ENCODE data around the gene KRT14.
"Not testable (repeated sequence)": the region's sequence is repeated elsewhere in the genome, so short reads cannot be mapped to it uniquely, and the experiment has no call there.

KRT14 gene

DNA sequence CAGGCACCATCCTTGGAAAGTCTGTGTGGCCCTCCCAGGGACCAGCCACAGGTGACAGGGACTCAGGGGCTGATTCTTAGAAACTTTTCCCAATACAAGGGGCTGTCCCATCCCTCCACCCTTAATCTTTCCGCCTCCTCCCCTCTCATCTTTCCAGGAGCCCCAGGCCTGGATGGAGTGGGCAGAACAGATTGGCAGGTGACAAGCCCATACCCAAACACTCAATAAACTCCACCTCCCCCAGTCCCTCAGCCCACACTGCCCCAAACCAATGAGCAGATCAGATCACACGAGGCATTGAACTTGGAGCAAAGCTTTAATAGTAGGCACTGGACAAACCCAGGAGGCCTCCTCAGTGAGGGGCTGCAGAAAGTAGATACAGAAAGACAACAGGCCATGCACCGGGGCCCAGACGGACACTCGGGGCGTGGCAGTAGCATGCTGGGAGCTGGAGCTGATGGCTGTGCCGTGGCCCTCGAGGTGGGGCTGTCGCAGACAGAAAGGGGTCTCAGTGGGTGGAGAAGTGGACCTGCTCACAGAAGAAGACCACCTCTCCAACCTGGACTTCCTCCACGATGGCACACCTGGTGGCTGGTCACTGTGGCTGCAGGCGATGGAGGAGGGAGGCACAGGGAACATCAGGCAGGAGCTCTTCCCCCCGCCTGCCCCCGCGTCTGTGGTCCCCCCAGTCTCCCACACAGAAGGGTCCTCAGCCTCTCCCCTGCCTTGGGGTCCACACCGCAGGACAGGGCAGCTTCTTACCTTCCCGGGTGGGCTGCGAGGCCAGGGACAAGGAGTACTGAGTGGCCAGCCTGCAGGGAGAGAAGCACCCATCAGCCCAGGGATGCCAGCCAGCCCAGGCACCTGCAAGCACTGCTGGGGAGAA, 39.6 kb upstream of the KRT14 start:
- not testable (repeated sequence) for H3K4me3 Mint-ChIP-seq, H3K4me1 Mint-ChIP-seq, H3K36me3 Mint-ChIP-seq, H3K27me3 Mint-ChIP-seq, H3K27ac Mint-ChIP-seq, H3K9me3 Mint-ChIP-seq

DNA sequence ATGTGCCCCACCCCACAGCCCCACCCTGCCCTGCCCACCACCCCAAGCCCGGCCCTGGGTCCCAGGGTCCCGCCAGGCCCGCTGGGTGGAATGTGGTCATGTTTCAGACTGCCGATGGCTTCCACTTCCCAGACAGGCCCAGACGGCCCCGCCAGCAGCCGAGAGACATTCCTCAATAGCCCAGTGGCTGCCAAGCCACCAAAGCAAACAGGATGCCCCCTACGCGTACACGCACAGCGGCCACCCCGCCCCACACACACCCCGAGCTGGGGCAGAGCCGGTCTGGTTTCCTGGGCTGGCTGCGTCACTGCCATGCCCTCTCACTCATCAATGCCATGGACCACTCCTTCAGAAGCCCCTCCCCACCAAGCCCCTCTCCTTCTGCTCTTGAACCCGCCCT, 38.9 kb upstream of the KRT14 start:
- Mint-ChIP-seq H3K27ac (no peak overlapping the region), H3K9me3 (no peaks in the 10 kb centered on the region), H3K4me3 (no peak overlapping the region), H3K27me3 (no peaks in the 10 kb centered on the region), H3K36me3 (no peaks in the 10 kb centered on the region), H3K4me1 (no peaks in the 10 kb centered on the region)

DNA sequence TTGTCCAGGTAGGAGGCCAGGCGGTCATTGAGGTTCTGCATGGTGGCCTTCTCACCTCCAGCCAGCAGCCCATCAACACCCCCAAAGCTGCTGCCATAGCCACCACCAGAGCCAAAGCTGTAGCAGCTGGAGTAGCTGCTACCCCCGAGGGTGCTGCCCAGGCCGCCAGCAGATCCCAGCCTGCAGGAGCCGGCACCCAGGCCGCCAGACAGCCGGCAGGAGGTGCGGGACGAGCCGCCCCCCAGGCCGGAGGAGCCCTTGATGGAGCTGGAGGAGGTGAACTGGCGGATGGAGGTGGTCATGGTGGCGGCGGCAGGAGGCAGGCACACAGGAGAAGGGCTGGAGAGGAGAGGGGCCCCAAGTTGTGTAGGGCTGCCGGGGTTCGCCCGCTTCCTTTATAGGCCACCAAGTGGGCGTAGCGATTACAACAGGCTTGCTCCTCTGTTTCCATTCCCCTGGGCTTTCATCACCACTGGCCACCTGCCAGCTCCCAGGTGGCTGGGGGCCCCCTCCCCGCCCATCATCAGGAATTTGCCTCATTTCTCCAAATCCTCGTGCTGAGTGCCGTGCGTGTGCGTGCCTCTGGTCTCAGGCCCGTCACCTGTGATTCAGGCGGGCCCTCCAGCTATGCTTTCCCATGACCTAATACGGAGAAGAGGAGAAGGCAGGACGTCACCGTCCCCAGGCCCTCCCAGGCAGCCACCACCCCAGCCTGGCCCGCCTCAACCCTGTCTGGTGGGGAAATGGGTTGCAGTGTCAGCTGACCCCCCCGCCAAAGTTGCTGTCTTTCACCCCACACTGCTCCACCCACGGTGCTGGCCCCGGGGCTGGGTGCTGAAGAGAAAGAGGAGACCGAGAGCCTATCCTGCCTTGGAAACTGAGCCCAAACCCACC, 37.8 kb upstream of the KRT14 start, which contains the start of gene KRT17:
Gene KRT17 (minus strand): TSS at position 368 of the 894 bp plus-strand sequence. CDS start 66 bp downstream, at position 302.
- Mint-ChIP-seq H3K27me3 (no peaks in the 10 kb centered on the region), H3K27ac (no peak within 1 kb of the TSS), H3K36me3 (no peaks in the 10 kb centered on the region), H3K4me3 (no peak within 1 kb of the TSS), H3K9me3 (no peaks in the 10 kb centered on the region), H3K4me1 (no peaks in the 10 kb centered on the region)

GRCh38 chr17:41623184-41623861, 36.6 kb upstream of the KRT14 start:
- not testable (repeated sequence) for H3K27ac Mint-ChIP-seq, H3K4me3 Mint-ChIP-seq, H3K4me1 Mint-ChIP-seq, H3K9me3 Mint-ChIP-seq, H3K36me3 Mint-ChIP-seq, H3K27me3 Mint-ChIP-seq

DNA sequence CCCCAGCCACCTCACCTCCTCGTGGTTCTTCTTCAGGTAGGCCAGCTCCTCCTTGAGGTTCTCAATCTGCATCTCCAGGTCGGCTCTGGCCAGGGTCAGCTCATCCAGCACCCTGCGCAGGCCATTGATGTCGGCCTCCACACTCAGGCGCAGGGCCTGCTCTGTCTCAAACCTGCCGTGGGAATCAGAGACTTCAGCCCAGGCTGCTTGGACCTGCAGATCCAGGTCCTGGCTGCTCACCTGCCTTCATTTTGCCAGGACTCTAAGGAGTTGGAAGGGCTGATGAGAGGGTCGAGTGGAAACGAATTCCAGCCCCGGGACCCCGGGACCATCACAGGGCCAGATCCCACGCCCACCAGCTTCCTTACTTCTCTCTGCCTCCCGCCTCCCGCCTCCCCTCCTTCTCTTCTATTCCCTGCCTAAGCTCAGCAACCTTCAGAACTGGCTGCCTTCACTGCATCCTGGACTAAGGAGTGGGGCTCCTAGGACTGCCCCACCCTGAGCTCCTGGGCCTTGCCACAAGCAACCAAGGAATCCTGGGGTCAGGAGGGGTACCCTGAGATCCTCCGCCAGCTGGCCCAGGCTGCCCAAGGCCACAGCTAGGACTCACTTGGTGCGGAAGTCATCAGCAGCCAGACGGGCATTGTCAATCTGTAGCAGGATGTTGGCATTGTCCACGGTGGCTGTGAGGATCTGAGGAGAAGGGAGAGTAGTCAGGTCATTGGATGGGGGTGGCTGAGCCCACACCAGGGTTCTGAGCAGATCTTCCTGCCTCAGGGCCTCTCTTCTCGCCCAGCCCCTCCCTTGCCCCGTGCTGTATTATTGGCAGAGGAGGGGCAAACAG, 35.9 kb upstream of the KRT14 start:
- H3K27ac Mint-ChIP-seq, H3K36me3 Mint-ChIP-seq, H3K9me3 Mint-ChIP-seq, H3K4me3 Mint-ChIP-seq, H3K4me1 Mint-ChIP-seq, H3K27me3 Mint-ChIP-seq: not testable (repeated sequence)

DNA sequence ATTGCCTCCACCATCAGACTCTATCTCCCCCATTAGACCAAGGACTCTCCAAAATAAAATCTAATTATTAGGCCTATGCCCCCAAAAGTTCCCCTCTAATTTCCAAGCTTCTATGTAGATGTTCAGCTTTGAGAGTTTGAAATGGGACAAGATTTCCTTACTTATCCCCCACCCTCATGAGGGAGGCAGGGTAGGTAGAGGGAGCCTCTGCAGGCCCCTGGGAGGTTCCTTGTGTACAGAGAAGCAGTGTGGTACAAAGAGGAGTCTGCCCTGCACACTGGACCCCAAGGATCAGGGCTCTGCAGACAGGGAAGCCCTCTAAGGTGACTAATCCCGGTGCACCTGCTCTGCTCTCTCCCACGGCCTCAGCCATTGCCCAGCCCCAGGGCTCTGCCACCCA, 35.2 kb upstream of the KRT14 start:
- no peaks in the 10 kb centered on the region for H3K4me1 Mint-ChIP-seq
- H3K4me3 Mint-ChIP-seq, result no peak overlapping the region
- H3K9me3 Mint-ChIP-seq, result no peaks in the 10 kb centered on the region
- no peak overlapping the region for H3K27ac Mint-ChIP-seq
- H3K36me3 Mint-ChIP-seq, result no peaks in the 10 kb centered on the region
- H3K27me3 Mint-ChIP-seq, result no peaks in the 10 kb centered on the region

DNA sequence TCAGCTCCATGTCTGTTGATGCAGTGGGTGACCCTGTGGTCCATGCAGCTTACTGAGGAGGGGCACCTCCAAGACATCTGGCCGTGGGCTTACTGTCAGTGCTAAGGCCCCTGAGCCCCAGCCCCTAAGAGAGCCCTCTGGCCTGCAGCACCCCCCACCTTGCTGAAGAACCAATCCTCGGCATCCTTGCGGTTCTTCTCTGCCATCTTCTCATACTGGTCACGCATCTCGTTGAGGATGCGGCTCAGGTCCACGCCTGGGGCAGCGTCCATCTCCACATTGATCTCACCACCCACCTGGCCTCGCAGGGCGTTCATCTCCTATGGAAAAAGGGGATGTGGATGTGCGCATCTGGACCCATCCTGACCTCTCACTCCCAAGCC, 34.7 kb upstream of the KRT14 start:
- not testable (repeated sequence) for H3K9me3 Mint-ChIP-seq, H3K4me1 Mint-ChIP-seq, H3K27me3 Mint-ChIP-seq, H3K36me3 Mint-ChIP-seq, H3K4me3 Mint-ChIP-seq, H3K27ac Mint-ChIP-seq

- Mint-ChIP-seq H3K4me3 (no peak overlapping the region), H3K36me3 (no peaks in the 10 kb centered on the region), H3K27me3 (no peaks in the 10 kb centered on the region), H3K27ac (peak overlapping the region; percentile 41), H3K9me3 (no peaks in the 10 kb centered on the region), H3K4me1 (no peaks in the 10 kb centered on the region)
These were observed 34.1 kb upstream of the KRT14 start for GRCh38 chr17:41620583-41621434.

DNA sequence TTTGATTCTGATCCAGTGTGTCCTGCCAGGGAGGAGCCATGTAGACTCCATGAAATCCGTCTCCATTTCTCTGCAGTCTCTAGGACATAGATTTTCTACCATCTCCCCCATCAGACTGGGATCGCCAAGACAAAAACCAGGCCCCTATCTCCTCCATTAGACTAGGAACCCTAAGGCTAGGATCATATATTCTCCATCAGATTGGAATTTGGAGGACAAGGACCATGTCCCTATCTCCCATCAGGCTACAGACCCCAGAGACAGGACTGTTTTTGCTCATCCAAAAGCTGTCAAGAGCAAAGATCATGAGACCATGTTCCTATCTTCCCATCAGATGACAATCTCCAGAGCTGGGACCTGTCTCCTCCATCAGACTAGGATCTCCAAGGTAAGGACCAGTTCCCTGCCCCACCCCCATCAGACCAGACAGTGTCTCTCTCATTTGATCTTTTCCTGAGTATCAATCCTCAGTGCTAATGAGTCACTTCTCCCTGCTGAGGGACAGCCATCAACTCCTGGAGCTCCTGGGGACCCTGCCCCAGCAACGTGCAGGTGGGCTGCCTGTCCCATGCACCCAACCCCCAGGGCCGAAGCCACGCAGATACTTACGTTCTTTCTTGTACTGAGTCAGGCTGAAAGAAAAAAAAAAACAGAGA, 33.4 kb upstream of the KRT14 start:
- H3K27ac Mint-ChIP-seq, result peak overlapping the region; percentile 23
- H3K27me3 Mint-ChIP-seq, H3K36me3 Mint-ChIP-seq, H3K9me3 Mint-ChIP-seq, H3K4me1 Mint-ChIP-seq, H3K4me3 Mint-ChIP-seq: not testable (repeated sequence)

DNA sequence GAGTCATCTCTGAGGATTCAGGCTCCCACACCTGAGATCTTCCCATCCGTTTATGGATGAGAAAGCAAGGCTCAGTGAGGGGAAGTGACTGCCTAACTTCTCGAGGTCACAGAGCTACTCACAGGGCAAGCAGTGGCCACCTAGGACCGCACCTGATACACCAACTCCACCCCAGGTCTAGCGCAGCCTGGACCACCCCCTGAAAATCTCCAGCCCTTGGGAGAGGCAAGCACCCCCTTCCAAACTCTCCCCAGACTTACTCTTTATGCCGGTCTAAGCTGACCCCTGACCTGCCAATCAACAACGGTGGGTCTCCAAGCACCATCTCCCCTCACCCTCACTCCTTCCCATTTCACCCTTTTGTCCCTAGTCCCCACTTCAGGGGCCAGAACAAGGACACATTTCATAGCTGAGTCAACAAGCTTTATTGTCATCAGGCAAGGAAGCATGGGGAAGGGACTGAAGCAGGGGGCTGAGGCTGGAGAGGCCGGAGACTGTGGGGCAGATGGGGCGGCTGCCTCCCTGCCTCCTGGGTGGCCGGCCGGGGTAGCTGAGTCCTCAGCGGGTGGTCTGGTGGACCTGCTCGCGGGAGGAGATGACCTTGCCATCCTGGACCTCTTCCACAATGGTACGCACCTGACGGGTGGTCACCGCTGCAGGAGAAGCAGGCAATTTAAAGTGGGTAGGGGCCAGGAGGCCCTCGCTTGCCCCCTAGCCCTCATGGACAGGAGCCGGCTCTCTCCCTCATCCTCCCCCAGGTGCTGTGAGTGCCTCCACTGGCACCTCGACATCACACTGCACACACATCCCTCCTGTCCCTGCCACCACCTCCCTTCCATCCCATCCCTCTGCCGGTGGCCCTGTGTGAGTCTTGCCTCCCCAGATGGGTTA, 32.6 kb upstream of the KRT14 start:
- Mint-ChIP-seq H3K27me3 (no peaks in the 10 kb centered on the region), H3K9me3 (no peaks in the 10 kb centered on the region), H3K4me1 (no peaks in the 10 kb centered on the region), H3K36me3 (no peaks in the 10 kb centered on the region), H3K4me3 (no peak overlapping the region), H3K27ac (peak overlapping the region; percentile 23)

GRCh38 chr17:41618341-41619035, 31.8 kb upstream of the KRT14 start:
- Mint-ChIP-seq H3K4me3 (no peak overlapping the region), H3K4me1 (no peaks in the 10 kb centered on the region), H3K9me3 (no peaks in the 10 kb centered on the region), H3K36me3 (no peaks in the 10 kb centered on the region), H3K27ac (no peak overlapping the region), H3K27me3 (no peaks in the 10 kb centered on the region)

GRCh38 chr17:41617698-41618097, 31.0 kb upstream of the KRT14 start:
- no peaks in the 10 kb centered on the region for H3K36me3 Mint-ChIP-seq
- no peaks in the 10 kb centered on the region for H3K4me1 Mint-ChIP-seq
- no peaks in the 10 kb centered on the region for H3K27me3 Mint-ChIP-seq
- no peaks in the 10 kb centered on the region for H3K9me3 Mint-ChIP-seq
- H3K4me3 Mint-ChIP-seq, result no peak overlapping the region
- H3K27ac Mint-ChIP-seq, result no peak overlapping the region

DNA sequence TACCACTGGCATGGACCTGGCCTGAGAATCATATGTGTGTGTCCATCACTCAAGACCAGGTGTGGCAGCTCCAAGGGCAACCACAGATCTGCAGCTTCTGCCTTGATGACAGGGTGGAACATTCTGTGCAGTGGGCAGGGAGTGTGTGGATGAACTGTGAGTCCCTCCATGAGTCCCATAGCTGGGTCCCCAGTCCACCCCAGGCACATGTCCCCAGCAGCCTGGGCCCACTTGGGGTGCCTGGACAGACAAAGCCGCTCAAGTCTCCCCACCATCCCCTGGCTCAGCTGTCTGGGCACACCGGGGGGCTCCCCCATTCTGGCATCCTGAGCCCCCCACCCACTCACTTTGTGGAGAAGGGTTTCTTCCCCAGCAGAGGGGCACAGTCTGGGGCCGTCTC, 30.4 kb upstream of the KRT14 start:
- Mint-ChIP-seq H3K27ac (no peak overlapping the region), H3K9me3 (no peaks in the 10 kb centered on the region), H3K4me3 (no peak overlapping the region), H3K4me1 (no peaks in the 10 kb centered on the region), H3K36me3 (no peaks in the 10 kb centered on the region), H3K27me3 (no peaks in the 10 kb centered on the region)
